GM21528 (cell line): ENCODE data around the gene IRX4.

ENCODE experiments used
- ATAC-seq: cut with Tn5 transposase; IDR thresholded peaks from one replicate; pipeline ENCODE4 v1.9.1; 2021; ENCODE audit warnings: mild to moderate bottlenecking, moderate library complexity; ENCODE audit not compliant: unreplicated experiment, low FRiP score

IRX4 gene

DNA sequence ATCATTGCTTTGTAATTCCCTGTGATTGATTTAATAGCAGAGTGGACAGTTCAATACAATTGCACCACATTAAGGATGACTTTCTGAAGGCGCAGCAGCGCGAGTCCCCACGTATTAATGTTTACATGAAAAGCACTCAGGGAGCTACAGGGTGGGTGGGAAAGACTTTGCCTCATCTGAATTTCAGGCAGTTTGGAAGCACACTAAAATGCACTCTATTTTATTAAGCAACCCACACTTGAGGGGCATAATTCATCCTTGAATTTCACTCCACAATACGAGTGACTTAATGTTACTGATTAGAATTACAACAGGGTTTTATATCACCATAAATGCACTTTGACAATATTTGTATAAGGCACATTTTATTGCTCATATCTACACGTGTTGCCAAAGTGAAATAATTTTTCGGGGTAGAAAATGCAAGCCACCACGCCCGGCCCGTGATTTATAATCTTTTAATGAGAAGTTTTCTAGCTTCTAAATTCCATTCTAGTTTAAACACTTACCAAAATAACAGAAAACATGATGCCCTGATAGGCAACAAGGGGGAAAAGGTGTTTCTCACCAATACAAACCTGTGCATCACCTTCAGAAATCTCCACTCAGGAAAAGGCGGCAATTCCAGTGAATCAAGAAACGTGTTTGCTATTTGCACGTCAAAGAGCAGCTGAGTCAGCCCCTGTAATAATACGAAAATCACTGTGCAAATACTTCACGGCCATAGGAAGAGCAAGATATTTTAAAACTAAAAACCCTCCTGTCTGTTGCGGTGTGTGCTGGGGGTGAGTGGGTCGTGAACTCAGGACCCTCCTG lies 40.5 kb downstream of the IRX4 start:
- no peak for ATAC-seq

DNA sequence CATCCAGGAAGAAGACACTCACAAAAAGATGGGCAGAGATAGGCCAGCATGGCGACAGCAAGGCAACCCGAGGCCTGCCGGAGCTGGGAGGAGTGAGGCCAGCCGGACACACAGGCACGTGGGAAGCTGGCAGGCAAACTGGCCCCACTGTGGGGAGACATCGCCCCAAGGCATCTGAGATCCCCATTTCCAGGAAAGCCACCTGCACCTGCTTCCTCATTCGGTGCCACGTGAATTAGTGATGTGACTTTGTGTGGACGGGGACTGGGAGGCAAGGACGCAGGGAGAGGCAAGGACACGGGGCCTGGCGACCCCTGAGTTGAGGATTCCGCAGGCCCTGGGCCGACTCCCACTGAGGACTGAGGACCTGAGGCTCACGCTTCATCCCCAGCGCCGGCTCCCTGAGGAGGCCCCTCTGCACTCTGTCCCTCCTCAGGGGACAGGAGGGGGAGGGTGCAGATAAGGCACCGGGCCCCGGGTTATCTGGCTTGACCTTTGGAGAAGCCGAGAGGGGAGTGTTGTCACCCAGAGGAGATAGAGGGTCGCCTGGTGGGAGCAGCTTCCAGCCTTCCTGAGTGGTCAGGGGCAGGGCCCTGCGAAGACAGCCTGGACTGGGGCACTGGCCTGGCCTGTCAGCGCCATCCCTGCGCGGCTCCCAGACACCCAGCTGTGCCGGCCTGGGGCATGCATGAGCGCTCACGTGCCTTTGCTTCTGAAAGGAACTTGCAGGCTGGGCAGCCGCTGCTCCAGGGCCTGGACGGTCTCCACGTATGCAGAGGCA lies 41.8 kb downstream of the IRX4 start:
- ATAC-seq: no peak

DNA sequence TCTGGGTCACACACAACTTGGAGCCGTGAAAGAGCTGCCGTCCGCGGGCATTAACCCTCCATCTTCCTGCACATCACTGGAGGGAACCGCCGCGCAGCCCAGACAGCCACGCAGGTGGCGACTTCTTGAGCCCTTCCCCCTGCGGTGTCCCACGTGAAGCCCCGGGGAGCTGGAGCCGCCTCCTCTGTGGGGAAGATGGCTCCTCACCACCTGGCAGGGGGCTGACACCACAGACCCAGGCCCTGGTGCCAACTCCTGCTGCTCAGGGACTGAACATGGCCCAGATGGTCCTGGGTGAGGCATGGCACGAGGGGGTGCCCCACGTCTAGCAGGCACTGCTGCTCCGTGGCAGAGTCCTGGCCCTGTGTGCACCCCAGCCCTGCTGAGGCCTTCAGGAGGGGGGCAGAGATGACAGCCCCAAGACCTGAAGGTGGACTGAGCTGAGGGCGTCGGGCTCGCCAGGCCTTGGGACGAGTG lies 42.6 kb downstream of the IRX4 start:
- ATAC-seq: no peak

DNA sequence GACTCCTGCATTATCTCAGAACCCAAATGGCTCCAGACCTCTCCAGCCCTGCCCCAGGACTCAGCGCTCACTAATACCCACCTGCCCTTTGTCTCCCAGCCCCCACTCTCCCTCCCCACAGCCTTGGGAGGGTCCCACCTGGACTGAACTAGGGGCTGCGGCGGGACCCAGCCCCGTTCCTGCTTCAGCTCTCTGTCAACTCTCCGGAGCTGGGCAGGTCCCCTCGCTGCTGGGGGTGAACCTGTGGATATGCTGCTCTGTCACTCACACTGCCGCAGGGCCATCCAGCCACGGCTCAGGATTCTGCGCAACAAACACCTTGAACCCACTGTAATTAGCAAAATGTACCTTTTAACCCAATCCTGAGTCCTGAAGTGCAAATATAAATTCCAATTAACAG lies 44.7 kb downstream of the IRX4 start:
- no peak for ATAC-seq

DNA sequence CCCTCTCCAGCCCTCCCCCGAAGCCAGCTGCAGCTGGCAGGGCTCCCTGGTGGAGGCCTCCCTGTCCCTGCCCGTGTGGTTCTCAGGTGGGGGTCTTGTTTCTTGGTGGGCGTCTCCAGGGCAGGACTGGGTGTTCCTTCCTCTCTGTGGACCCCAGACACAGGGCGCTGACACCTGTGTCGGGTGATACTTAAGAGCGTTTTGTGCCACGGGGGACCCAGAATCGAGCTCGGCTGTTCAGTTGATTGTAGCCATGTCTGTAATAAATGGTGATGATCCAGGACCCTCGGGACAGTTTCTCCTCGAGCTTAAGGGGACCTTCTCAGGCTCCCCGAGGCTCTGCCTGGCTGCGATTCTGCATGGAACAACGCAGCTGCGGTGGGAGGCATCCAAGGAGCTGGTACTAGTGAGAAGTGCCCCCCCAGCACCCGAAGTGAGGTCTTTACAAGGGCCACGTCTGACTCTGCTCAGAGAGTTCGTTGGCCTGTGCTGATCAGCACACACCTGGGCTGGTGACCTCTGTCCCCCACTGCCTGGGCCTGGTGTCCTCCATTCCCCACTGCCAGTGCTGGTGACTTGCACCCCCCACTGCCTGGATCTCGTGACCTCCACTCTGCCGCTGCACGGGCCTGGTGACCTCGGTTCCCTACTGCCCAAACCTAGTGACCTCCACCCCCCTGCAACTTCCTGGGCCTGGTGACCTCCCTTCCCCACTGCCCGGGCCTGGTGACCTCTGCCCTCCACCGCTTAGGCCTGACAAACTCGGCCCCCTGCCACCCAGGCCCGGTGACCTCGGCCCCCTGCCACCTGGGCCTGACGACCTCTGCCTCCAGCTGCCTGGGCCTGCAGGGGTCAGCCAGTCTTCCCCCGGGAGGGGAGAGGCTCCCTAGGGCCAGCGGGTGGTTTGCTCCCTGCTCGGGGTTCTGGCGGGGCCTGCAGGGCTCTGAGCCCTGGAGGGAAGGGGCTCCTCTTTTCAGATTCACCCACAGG lies 45.5 kb downstream of the IRX4 start:
- ATAC-seq: no peak

DNA sequence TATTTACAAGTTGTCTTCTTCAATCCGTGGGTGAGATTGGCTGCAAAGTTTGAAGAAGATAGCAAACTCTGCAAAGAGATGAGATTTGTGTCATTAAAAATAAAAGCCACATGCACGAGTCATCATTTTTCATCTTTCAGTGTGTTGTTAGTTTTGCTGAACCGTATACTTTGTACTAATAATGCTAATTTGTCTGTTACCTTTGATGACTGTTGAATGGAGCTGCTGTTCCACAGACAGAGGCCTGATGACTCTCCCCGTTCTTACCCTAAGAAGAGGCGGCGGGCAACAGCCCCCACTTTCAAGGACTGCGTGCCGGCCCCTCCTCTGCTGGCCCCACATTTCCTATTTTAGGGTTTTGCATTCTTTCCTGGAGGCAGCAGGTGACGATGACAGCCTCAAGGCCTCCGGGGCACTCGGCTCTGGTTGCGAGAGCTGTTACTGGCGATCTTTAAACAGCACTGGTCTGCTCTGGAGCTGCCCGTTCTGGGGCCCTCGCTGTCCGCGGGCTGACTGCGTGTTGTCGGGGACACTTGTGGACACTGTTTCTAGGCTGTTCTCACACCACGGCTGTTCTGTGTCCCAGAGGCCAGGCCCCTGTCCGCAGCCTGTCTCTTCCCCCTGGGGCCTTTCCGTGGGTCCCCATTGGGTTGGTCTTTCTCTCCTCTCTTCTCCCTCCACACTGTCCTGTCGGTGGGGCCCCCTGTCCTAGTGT lies 46.4 kb downstream of the IRX4 start:
- ATAC-seq: no peak

DNA sequence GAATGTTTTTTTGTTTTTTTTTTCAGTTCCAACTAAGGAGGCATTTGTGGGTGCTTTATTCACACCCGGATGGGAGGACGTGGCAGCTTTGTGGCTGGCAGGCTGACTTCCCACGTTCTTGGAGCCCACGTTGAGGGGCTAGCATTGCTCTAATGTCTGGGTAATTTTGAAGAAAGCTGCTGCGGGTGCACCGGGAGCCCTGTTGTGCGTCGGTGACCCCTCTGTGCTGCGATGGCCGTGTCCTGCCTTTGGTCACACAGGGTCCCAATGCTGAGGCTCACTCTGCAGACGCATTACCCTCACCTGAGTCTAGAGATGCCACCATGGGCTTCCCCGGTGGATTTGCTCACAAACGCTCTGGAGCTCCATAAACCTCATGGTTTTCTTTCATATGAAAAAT lies 47.3 kb downstream of the IRX4 start:
- ATAC-seq: no peak

DNA sequence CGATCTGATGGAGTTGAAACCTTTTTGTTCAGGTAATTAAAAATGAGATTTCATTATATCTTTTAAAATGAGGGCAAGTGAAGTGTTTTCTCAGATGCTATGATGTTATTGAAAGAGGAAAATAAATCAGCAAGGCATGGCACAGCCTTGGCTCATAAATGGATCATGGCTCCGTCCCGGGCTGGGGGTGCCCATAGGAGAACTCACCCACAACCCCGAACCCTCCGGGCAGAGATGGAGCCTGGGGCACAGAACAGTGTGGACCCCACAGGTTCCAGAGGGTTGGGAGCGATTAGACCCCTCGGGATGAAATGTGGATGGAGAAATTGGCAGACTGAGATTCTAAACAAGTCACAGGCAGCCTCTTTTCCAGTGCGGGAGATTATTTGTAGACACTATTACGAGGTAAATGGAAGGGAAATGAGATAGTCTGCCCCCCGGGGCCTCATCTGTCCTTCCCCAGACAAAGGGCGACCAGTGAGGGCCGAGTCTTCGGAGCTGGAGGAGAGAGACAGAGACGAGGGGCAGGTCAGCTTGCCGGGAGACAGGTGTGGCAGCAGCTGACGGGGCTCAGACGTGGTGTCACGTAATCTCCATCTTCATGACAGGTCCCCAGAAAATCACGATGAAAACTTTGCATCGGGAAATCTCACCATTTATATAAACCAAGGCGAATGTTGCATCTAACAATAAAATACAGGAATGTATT lies 47.9 kb downstream of the IRX4 start:
- ATAC-seq: no peak

DNA sequence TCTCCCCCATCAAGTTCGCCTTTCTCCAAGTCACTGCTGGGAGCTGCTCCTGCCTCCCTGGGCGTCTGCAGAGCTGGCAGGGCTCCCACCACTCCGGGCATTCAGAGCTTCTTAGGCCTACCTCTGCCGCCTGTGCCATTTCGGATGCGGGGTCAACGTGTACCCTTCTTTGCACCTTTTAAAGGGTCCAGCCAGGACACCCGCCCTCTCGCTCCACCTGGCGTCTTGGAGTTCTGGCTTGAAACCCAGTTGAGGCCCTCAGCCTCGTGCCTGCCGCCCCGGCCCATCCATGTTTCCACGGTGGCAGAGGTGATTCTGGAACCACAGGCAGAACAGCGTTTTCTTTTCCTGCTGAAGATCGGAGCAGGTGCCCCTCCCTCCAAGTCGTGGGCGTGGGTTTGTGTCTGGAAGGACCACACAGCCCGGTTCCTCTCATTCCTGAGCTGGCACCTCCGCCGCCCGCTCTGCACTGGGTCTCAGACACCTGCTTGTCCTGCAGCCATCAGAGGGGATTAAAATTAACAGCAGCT lies 48.6 kb downstream of the IRX4 start:
- ATAC-seq: no peak

DNA sequence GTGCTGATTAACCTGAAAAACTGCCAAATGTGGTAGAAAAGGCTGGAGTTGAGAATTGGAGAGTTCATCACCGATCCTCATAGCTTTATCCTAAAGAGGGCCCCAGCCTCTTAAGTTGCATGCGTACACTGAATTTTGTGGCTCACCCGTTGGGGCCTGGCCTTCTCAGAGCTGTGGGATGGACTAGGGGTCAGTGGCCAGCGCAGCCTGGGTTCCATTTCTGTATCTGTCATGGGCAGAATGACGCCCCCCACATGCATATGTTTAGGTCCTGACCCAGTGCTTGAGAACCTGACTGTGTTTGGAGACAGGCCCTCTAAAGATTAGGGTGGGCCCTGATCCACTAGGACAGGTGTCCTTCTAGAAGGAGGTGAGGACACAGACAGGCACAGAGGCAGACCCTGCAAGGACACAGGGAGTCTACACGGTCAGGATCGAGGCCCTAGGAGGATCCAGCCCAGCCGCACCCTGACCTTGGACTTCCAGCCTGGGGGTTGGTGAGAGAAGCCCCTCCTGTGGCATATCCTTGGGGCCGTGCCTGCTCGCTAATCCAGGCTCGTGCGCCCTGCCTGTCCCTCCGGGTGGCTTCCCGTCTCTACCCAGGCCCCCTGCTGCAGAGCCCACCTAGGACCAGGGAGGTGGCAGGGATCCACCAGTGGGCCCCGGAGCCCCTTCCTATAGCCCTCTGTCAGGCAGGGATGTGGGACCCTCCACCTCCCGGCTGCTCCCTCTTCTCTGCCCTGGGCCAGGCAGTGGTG lies 49.3 kb downstream of the IRX4 start:
- ATAC-seq: no peak

DNA sequence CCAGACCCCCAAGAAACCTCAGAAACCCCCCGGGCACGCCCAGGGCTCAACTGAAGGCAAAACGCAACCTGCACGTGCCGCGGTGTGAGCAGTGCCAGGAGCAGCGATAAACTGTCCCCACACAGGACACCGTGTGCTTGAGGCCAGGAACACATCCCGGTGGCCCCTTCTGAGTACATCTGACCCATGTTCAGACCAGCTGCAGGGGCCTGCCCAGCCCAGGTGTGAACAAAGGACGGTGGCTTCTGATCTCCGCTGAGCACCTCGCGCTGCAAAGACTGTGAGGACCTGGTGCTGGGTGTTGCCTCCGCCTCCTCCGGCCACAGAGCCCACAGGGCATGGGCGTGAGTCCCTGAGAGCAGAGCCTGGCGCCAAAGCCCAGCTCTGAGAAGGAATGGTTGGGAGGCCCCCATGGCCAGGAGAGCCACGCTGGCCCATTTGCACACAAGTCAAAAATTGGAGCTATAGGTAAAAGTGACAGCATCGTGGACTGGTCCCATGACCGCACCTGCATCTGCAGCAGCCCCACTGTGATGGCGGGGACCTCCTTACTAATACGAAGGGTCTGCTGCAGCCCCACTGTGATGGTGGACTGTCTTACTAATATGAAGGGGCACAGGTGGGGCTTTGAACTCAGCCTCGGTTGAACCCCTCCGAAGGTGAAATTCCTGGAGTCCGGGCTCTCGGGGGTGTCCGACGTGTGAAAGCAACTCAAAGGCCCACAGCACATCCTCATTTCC lies 50.0 kb downstream of the IRX4 start:
- no peak for ATAC-seq

DNA sequence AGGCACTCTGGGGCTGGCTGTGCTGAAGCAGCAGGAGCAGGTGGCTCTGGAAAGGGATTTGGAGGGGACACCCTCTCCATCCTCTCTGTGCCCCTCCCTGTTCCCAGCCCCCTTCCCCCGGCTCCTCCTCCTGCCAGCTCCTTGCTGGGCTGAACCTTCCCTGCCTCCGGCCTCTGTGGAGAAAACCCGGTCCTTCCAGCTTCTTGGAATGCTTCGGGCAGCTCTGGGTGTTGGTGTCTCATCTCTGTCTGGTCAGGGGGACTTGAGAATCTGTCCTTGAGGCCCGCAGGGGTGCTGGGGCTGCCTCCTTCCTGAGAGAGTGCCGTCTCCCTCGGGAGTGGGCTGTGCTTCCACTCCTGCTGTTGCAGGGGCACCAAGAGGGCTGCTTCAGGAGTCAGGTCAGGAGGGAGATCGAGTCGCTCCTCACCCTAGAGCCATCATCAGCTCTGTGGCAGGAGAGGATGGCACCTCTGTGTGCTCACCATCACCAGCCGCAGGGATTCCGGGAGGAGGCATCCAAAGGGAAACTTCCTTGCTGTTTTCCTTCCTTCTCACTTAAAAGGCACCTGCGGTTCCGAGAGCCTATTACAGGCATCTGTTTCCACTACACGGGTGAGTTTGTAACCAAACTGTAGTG lies 50.9 kb downstream of the IRX4 start:
- no peak for ATAC-seq

DNA sequence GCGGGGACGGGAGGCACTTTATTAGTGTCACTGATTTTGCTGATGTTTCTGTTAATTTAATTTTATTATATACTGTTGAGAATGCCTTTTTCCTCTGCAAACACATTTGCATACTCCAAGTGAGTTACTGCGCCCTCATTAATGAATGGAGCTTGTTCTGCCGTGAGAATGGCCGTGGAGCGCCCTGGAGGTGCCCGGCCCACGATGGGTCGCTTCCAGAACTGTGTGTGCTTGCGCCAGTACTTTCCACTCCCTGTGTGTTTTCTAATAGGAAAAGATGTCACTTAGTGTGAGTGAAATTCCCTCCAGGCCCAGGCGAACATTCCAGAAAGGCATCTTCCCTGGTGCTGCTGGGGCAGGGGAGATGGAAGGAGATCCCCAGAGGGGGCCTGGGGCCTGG lies 51.5 kb downstream of the IRX4 start:
- no peak for ATAC-seq

DNA sequence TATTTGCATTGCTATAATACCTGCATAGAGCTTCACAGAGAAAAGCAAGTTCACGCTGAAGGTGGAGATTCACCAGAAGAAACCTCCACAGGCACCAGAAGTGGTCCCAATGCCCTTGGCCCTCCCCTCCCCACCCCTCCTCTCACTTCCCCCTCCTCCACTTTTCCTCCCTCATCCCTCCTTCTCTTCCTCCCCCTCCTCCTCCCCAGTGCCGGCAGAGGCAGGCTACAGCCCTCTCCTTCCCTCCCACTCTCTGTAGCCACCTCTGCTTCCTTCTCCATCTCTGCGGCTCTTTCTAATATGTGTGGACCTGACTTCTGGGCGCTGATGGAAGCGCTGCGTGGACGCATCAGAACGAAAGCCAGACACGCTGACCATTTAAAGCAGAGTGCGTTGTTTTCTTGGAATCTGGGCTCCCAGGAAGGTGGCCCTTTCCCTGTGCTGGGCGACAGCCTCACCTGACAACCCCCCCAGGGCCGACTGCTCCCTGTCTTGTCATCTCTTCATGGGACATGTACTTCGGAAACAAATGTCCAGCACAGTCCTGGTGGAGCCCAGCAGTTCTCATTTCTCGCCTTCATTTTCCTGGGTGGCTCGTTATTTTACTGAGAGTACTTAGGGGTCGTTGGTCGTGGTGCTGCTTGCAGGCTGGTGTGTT lies 52.0 kb downstream of the IRX4 start:
- ATAC-seq: no peak

DNA sequence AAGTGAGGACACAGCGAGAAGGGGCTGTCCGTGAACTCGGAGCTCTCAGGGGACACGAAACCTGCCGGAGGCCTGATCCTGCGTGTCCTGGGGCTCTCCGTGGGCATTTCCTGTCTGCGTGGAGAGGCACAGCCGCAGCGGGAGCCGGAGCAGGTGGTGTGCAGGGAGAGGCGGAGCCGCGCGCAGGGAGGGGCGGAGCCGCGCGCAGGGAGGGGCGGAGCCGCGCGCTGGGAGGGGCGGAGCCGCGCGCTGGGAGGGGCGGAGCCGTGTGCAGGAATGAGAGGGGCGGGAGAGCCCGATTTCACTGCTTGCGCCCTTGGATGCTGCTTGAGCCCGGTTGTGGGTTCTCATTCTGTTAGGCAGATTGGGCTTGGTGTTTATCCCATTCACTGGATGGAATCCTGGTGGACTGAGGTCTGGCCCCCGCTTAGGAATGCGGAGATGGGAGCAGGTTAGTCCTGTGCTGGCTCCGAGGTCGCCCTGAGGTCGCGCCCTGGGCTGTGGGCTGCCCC lies 54.8 kb downstream of the IRX4 start:
- ATAC-seq: no peak
